Panc1 (cell line): ENCODE data around the gene MRPL40. TPM values are rescaled to one million over a fixed set of nuclear protein-coding genes. Genes with fewer than 3 reads are reported as not detected.

Experiments
- ATAC-seq: fragments of 200-7000 bp; cut with Tn5 transposase; 2 replicates; pipeline ENCODE4 v1.9.1; 2020; ENCODE audit warnings: mild to moderate bottlenecking, moderate library complexity
- BruUV-seq: library from RNA; stranded (reverse); fragments of 400-500 nt; replicated peaks from 2 replicates; lab custom pipeline; 2021; lab: Mats Ljungman, UMichigan
- CTCF ChIA-PET: fragments of 300-600 bp; sonication (Branson Sonifier 250); formaldehyde crosslinking; loops from one replicate; lab custom pipeline; 2022; ENCODE audit warnings: antibody characterized with exemption; lab: Charles Lee
- POLR2A ChIA-PET: fragments of 300-600 bp; sonication (Branson Sonifier 250); formaldehyde crosslinking; loops from one replicate; lab custom pipeline; 2022; ENCODE audit warnings: antibody characterized with exemption; lab: Charles Lee
- DNase-seq: peaks from one replicate; pipeline ENCODE4 v3.0.0-alpha.2; 2010; ENCODE audit warnings: low read depth, low spot score
- H3K27ac ChIP-seq: 2 replicates; pipeline ENCODE4 v1.5.1; 2011; ENCODE audit warnings: mild to moderate bottlenecking, low read length, inconsistent platforms
- H3K27me3 ChIP-seq: fragments of 200-500 bp; sonication (Bioruptor generic); 2 replicates; pipeline ENCODE4 v1.6.0; 2014; ENCODE audit warnings: low read length, inconsistent platforms; ENCODE audit not compliant: control insufficient read depth, insufficient read depth
- H3K36me3 ChIP-seq: fragments of 200-500 bp; sonication (Bioruptor generic); 2 replicates; pipeline ENCODE4 v1.5.1; 2014; ENCODE audit warnings: inconsistent platforms, mild to moderate bottlenecking, low read length, moderate library complexity; ENCODE audit not compliant: control insufficient read depth, insufficient read depth
- H3K4me1 ChIP-seq: 2 replicates; pipeline ENCODE4 v1.5.1; 2011; ENCODE audit warnings: inconsistent platforms, mild to moderate bottlenecking, low read length, moderate library complexity; ENCODE audit not compliant: control insufficient read depth, insufficient read depth
- H3K4me3 ChIP-seq, 2 experiments: 2 replicates each; pipeline ENCODE4 v1.5.1; 2011 to 2012; ENCODE audit warnings: low read depth in 2 of 2, low read length in 2 of 2, mild to moderate bottlenecking in 2 of 2, inconsistent platforms in 1 of 2, moderate library complexity in 1 of 2
- H3K9me3 ChIP-seq: fragments of 200-500 bp; sonication (Bioruptor generic); 2 replicates; pipeline ENCODE4 v1.5.1; 2014; ENCODE audit warnings: low read depth, mild to moderate bottlenecking, inconsistent platforms, low read length, moderate library complexity; ENCODE audit not compliant: control insufficient read depth, insufficient read depth
- CTCF ChIP-seq: fragments of 450-650 bp; IDR thresholded peaks from 2 replicates; pipeline ENCODE4 v1.5.1; 2017; ENCODE audit warnings: mild to moderate bottlenecking
- POLR2AphosphoS5 ChIP-seq: IDR thresholded peaks from 2 replicates; pipeline ENCODE4 v1.6.1; 2012; ENCODE audit warnings: mild to moderate bottlenecking, low read depth, low read length, moderate library complexity
- REST ChIP-seq, 2 experiments: IDR thresholded peaks; 2 replicates each; pipeline ENCODE4 v1.6.1; 2011 to 2012; ENCODE audit warnings: low read depth in 2 of 2, control low read depth in 1 of 2, low read length in 1 of 2, mild to moderate bottlenecking in 1 of 2, moderate library complexity in 1 of 2; ENCODE audit not compliant: insufficient read depth in 1 of 2
- SIN3A ChIP-seq: IDR thresholded peaks from 2 replicates; pipeline ENCODE4 v1.6.1; 2012; ENCODE audit warnings: low read depth, mild to moderate bottlenecking, low read length, moderate library complexity, borderline replicate concordance; ENCODE audit not compliant: insufficient read depth
- TCF7L2 ChIP-seq: IDR thresholded peaks from 2 replicates; pipeline ENCODE4 v1.6.1; 2011; ENCODE audit warnings: mild to moderate bottlenecking, low read depth, low read length, inconsistent platforms
- in situ Hi-C: cut with HindIII; loops from 2 replicates; pipeline ENCODE4 v1.10.0; 2016; ENCODE audit warnings: low sequenced_read_pairs, low pct_unique_long_range_greater_than_20kb
- intact Hi-C: fragments of 100-400 bp; cut with micrococcal nuclease; formaldehyde crosslinking; loops from one replicate; pipeline ENCODE4 v1.10.0; 2022; ENCODE audit not compliant: unreplicated experiment
- total RNA-seq: library from RNA; stranded (reverse); gene quantifications from one replicate; pipeline ENCODE4 v1.2.1, GENCODE V29; 2021; ENCODE audit not compliant: unreplicated experiment

MRPL40 gene
- total RNA-seq, 1 experiment from 2014 or later, result 36.3 TPM

GRCh38 chr22:19466848-19467752 is 34.8 kb downstream of the MRPL40 start:
- H3K36me3 ChIP-seq, result peaks cover 30% of the 10 kb centered on the region
- ATAC-seq (no peak), DNase-seq (no peak)
- H3K4me3 ChIP-seq, result no peak overlapping the region
- CTCF ChIA-PET, result interaction anchor here (0.6 kb wide), 1 partner anchor 24 kb away, joined by 4 read pairs; no protein-coding TSS in a partner anchor
- no peaks in the 10 kb centered on the region for H3K9me3 ChIP-seq
- H3K4me1 ChIP-seq, result no peaks in the 10 kb centered on the region
- POLR2A ChIA-PET, result interaction anchor here (0.7 kb wide), 1 partner anchor 50 kb away, joined by 4 read pairs; no protein-coding TSS in a partner anchor
- TF ChIP-seq REST (IDR thresholded peaks at IDR 0.05; ENCODE audit: insufficient read depth in 1 of 2, low read depth in 2 of 2, low read length in 1 of 2) (no peak), SIN3A (no peak), POLR2AphosphoS5 (no peak), TCF7L2 (no peak), CTCF (no peak)
- H3K27ac ChIP-seq, result no peak overlapping the region
- no TSS peak for BruUV-seq
- H3K27me3 ChIP-seq, result no peaks in the 10 kb centered on the region
- intact Hi-C loops (no loop called here), in situ Hi-C loops (no loop called here)

GRCh38 chr22:19467912-19468311 is 35.6 kb downstream of the MRPL40 start:
- Histone ChIP-seq H3K27ac (no peak overlapping the region), H3K9me3 (no peaks in the 10 kb centered on the region), H3K4me1 (no peaks in the 10 kb centered on the region), H3K4me3 (no peak overlapping the region), H3K27me3 (no peaks in the 10 kb centered on the region), H3K36me3 (peaks cover 27% of the 10 kb centered on the region)
- DNase-seq (no peak), ATAC-seq (no peak)
- ChIA-PET CTCF (no interaction called here), POLR2A (no interaction called here)
- BruUV-seq, result no TSS peak
- in situ Hi-C loops, result no loop called here
- TF ChIP-seq TCF7L2 (no peak), POLR2AphosphoS5 (no peak), REST (IDR thresholded peaks at IDR 0.05; ENCODE audit: insufficient read depth in 1 of 2, low read depth in 2 of 2, low read length in 1 of 2) (no peak), CTCF (no peak), SIN3A (no peak)
- intact Hi-C loops, result no loop called here
